Measurements from ENCODE around the gene PNRC1.
"Not testable (repeated sequence)": the region's sequence is repeated elsewhere in the genome, so short reads cannot be mapped to it uniquely, and the experiment has no call there.

Gene PNRC1

DNA sequence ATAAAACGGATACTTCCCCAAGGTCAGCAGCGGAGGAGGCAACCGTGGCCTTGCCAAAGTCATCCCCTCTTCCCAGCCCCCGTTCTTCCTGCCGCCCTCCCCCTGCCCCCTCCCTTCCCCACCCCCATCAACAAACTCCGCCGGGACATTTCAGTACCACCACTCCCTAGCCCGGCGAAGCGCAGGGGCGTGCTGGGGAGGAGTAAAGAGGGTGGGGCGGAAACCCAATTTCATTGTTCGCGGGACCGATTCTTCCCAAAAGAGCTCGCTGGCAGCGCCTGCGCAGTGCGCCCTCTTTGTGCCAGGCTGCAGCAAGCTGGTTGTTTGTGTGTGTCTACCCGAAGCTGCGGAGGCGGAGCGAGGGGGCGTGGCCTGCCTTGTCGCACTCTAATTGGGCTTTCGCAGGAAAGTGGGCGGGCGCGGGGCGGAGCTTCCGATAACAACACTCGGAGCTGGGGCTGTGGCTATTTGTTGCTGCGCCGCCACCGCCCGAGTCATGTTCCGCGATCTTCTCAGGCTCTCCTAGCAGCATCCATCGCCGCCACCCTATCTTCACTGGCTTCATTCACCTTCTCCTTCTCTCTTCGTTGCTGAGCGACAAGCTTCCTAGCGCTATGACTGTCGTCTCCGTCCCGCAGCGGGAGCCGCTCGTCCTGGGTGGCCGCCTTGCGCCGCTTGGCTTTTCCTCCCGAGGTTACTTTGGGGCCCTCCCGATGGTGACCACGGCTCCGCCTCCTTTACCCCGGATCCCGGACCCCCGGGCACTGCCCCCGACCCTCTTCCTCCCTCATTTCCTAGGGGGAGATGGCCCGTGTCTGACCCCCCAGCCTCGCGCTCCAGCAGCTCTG lies at the start of gene PNRC1:
Gene PNRC1, plus strand, starts transcription at position 471 of the 848 bp plus-strand sequence. Its CDS starts 144 bp downstream, at position 615.
- Histone ChIP-seq H3K27me3 (ENCODE audit: insufficient read depth, low read length, poor library complexity, severe bottlenecking) (peaks cover 5% of the 10 kb centered on the region), H3F3A (ENCODE audit: low read depth) (peaks cover 6% of the 10 kb centered on the region; the same call in 1 of the 2 replicates), H3K9me2 (replicated peaks; ENCODE audit: low read depth, low read length) (no peaks in the 10 kb centered on the region), H3K4me1 (ENCODE audit: insufficient read depth, low read length, poor library complexity, severe bottlenecking) (peaks cover 25% of the 10 kb centered on the region), H3K79me2 (ENCODE audit: insufficient read depth, low read length) (peaks cover 46% of the 10 kb centered on the region), H3K36me3 (ENCODE audit: insufficient read depth, low read length) (peaks cover 22% of the 10 kb centered on the region), H4K20me1 (ENCODE audit: insufficient read depth, low read length, poor library complexity, severe bottlenecking) (peaks cover 38% of the 10 kb centered on the region), H3K9me3 (ENCODE audit: insufficient read depth, low read depth, low read length) (no peaks in the 10 kb centered on the region), H3K9ac (ENCODE audit: low read depth, low read length, poor library complexity, severe bottlenecking) (peak within 1 kb of the TSS; percentile 99), H3K4me2 (ENCODE audit: low read depth, low read length, poor library complexity, severe bottlenecking) (peak within 1 kb of the TSS; percentile 97), H3K4me3 (ENCODE audit: low read length, poor library complexity, severe bottlenecking) (peak within 1 kb of the TSS; percentile 96), H2AFZ (ENCODE audit: low read length) (peak within 1 kb of the TSS; percentile 93)
- no peak for TF ChIP-seq EZH2phosphoT487 (IDR thresholded peaks at IDR 0.05; ENCODE audit: borderline replicate concordance)
- no peak for TF ChIP-seq CTCF (conservative IDR thresholded peaks at IDR 0.05; ENCODE audit: low read length)

- H2AFZ ChIP-seq (ENCODE audit: low read length) = peak overlapping the region; percentile 63; the same call in 1 of the 2 replicates
- peak overlapping the region; percentile 29 for H3K4me2 ChIP-seq (ENCODE audit: low read depth, low read length, poor library complexity, severe bottlenecking)
Measured at GRCh38 chr6:89032599-89032998, 48.0 kb upstream of the PNRC1 start.

DNA sequence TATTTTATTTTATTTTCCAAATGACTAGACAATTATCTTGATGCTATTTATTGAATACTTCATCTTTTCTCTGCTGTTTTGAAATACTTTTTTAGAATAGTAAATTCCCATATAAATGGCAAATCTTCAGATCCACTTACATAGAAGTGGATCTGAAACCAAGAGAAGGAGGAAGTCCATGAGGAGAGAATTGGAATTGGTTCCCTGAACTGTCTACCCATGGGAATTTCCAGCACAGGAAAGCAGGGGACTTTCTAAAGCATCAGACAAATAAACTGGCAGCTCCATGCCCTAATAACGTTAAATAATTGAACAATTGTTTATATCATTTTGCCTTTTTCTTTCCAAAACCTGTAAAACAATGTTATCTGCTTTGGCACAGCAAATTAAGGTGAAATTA lies 47.1 kb upstream of the PNRC1 start:
- Histone ChIP-seq H3F3A (ENCODE audit: low read depth) (no peaks in the 10 kb centered on the region), H3K27me3 (ENCODE audit: insufficient read depth, low read length, poor library complexity, severe bottlenecking) (no peaks in the 10 kb centered on the region), H3K4me3 (ENCODE audit: low read length, poor library complexity, severe bottlenecking) (no peak overlapping the region), H3K9me3 (ENCODE audit: insufficient read depth, low read depth, low read length) (0 out of 2 replicates have a peak, but pooled peaks cover 4% of the 10 kb centered on the region), H3K4me2 (ENCODE audit: low read depth, low read length, poor library complexity, severe bottlenecking) (no peak overlapping the region), H3K36me3 (ENCODE audit: insufficient read depth, low read length) (no peaks in the 10 kb centered on the region), H3K9ac (ENCODE audit: low read depth, low read length, poor library complexity, severe bottlenecking) (no peak overlapping the region), H4K20me1 (ENCODE audit: insufficient read depth, low read length, poor library complexity, severe bottlenecking) (no peaks in the 10 kb centered on the region), H2AFZ (ENCODE audit: low read length) (no peak overlapping the region), H3K9me2 (replicated peaks; ENCODE audit: low read depth, low read length) (no peaks in the 10 kb centered on the region), H3K79me2 (ENCODE audit: insufficient read depth, low read length) (no peaks in the 10 kb centered on the region), H3K4me1 (ENCODE audit: insufficient read depth, low read length, poor library complexity, severe bottlenecking) (no peaks in the 10 kb centered on the region)
- TF ChIP-seq EZH2phosphoT487 (IDR thresholded peaks at IDR 0.05; ENCODE audit: borderline replicate concordance) = no peak
- no peak for TF ChIP-seq CTCF (conservative IDR thresholded peaks at IDR 0.05; ENCODE audit: low read length)

More at GRCh38 chr6:89032599-89032998, 48.0 kb upstream of the PNRC1 start:
- no peaks in the 10 kb centered on the region for H3F3A ChIP-seq (ENCODE audit: low read depth)
- no peaks in the 10 kb centered on the region for H4K20me1 ChIP-seq (ENCODE audit: insufficient read depth, low read length, poor library complexity, severe bottlenecking)
- no peaks in the 10 kb centered on the region for H3K9me3 ChIP-seq (ENCODE audit: insufficient read depth, low read depth, low read length)
- H3K9ac ChIP-seq (ENCODE audit: low read depth, low read length, poor library complexity, severe bottlenecking) = no peak overlapping the region
- no peaks in the 10 kb centered on the region for H3K79me2 ChIP-seq (ENCODE audit: insufficient read depth, low read length)
- H3K36me3 ChIP-seq (ENCODE audit: insufficient read depth, low read length) = no peaks in the 10 kb centered on the region
- no peak overlapping the region for H3K4me3 ChIP-seq (ENCODE audit: low read length, poor library complexity, severe bottlenecking)
- peak; percentile 24; the same call in 1 of the 2 replicates for TF ChIP-seq CTCF (conservative IDR thresholded peaks at IDR 0.05; ENCODE audit: low read length)
- TF ChIP-seq EZH2phosphoT487 (IDR thresholded peaks at IDR 0.05; ENCODE audit: borderline replicate concordance) = no peak
- no peaks in the 10 kb centered on the region for H3K27me3 ChIP-seq (ENCODE audit: insufficient read depth, low read length, poor library complexity, severe bottlenecking)
- no peaks in the 10 kb centered on the region for H3K4me1 ChIP-seq (ENCODE audit: insufficient read depth, low read length, poor library complexity, severe bottlenecking)
- no peaks in the 10 kb centered on the region for H3K9me2 ChIP-seq (replicated peaks; ENCODE audit: low read depth, low read length)

- H3F3A ChIP-seq (ENCODE audit: low read depth); H4K20me1 ChIP-seq (ENCODE audit: insufficient read depth, low read length, poor library complexity, severe bottlenecking); H3K9me3 ChIP-seq (ENCODE audit: insufficient read depth, low read depth, low read length); H3K4me3 ChIP-seq (ENCODE audit: low read length, poor library complexity, severe bottlenecking); H3K4me2 ChIP-seq (ENCODE audit: low read depth, low read length, poor library complexity, severe bottlenecking); H3K9me2 ChIP-seq (replicated peaks; ENCODE audit: low read depth, low read length); H3K27me3 ChIP-seq (ENCODE audit: insufficient read depth, low read length, poor library complexity, severe bottlenecking); H2AFZ ChIP-seq (ENCODE audit: low read length); H3K4me1 ChIP-seq (ENCODE audit: insufficient read depth, low read length, poor library complexity, severe bottlenecking); H3K9ac ChIP-seq (ENCODE audit: low read depth, low read length, poor library complexity, severe bottlenecking); H3K79me2 ChIP-seq (ENCODE audit: insufficient read depth, low read length); H3K36me3 ChIP-seq (ENCODE audit: insufficient read depth, low read length): not testable (repeated sequence)
Measured at GRCh38 chr6:89034116-89034515, 46.4 kb upstream of the PNRC1 start.
